PC-3 (cell line): Measurements from ENCODE around the gene COL16A1. TPM values are rescaled to one million over a fixed set of nuclear protein-coding genes. Genes with fewer than 3 reads are reported as not detected.

Experiments
- ATAC-seq: fragments of 200-7000 bp; cut with Tn5 transposase; 2 replicates; pipeline ENCODE4 v1.9.1; 2020; ENCODE audit warnings: mild to moderate bottlenecking, moderate library complexity
- BruUV-seq: library from RNA; stranded (reverse); fragments of 400-500 nt; replicated peaks from 2 replicates; lab custom pipeline; 2021; lab: Mats Ljungman, UMichigan
- CTCF ChIA-PET: fragments of 300-600 bp; sonication (Branson Sonifier 250); formaldehyde crosslinking; loops from one replicate; lab custom pipeline; 2022; ENCODE audit warnings: antibody characterized with exemption; lab: Charles Lee
- POLR2A ChIA-PET: fragments of 300-600 bp; sonication (Branson Sonifier 250); formaldehyde crosslinking; loops from one replicate; lab custom pipeline; 2022; ENCODE audit warnings: antibody characterized with exemption; ENCODE audit not compliant: unreplicated experiment; lab: Charles Lee
- DNase-seq: peaks from one replicate; pipeline ENCODE4 v3.0.0-alpha.2; 2015
- H2AFZ ChIP-seq: fragments of 300-600 bp; sonication (generic); 2 replicates; pipeline ENCODE4 v1.6.0; 2016; ENCODE audit warnings: antibody characterized with exemption, low read length
- H3F3A ChIP-seq: fragments of 300-600 bp; sonication (generic); one replicate; pipeline ENCODE4 v1.6.0; 2017; ENCODE audit warnings: antibody characterized with exemption, low read length, control low read depth, mild to moderate bottlenecking; ENCODE audit not compliant: unreplicated experiment
- H3K27ac ChIP-seq: fragments of 300-600 bp; sonication (generic); 2 replicates; pipeline ENCODE4 v1.5.1; 2016; ENCODE audit warnings: mild to moderate bottlenecking, low read length
- H3K27me3 ChIP-seq: fragments of 300-600 bp; sonication (generic); 2 replicates; pipeline ENCODE4 v1.6.1; 2016; ENCODE audit warnings: low read length, mixed read lengths
- H3K36me3 ChIP-seq: fragments of 300-600 bp; sonication (generic); 2 replicates; pipeline ENCODE4 v1.6.1; 2016; ENCODE audit warnings: low read depth, mixed run types, low read length, mixed read lengths
- H3K4me1 ChIP-seq: fragments of 300-600 bp; sonication (generic); 2 replicates; pipeline ENCODE4 v1.5.1; 2016; ENCODE audit warnings: low read length; ENCODE audit not compliant: insufficient read depth
- H3K4me2 ChIP-seq: fragments of 300-600 bp; sonication (generic); 2 replicates; pipeline ENCODE4 v1.6.0; 2016; ENCODE audit warnings: low read length
- H3K4me3 ChIP-seq: fragments of 300-600 bp; sonication (generic); 2 replicates; pipeline ENCODE4 v1.5.1; 2016; ENCODE audit warnings: mild to moderate bottlenecking, low read length, mixed read lengths
- H3K79me2 ChIP-seq: fragments of 300-600 bp; sonication (generic); 2 replicates; pipeline ENCODE4 v1.6.1; 2017; ENCODE audit warnings: low read length, mixed read lengths
- H3K9ac ChIP-seq: fragments of 300-600 bp; sonication (generic); 2 replicates; pipeline ENCODE4 v1.6.0; 2016; ENCODE audit warnings: mild to moderate bottlenecking, low read length
- H3K9me2 ChIP-seq: fragments of 300-600 bp; sonication (generic); replicated peaks from 2 replicates; pipeline ENCODE4 v1.6.1; 2016; ENCODE audit warnings: mixed run types, low read length, mixed read lengths
- H3K9me3 ChIP-seq: fragments of 300-600 bp; sonication (generic); 2 replicates; pipeline ENCODE4 v1.6.1; 2016; ENCODE audit warnings: low read length, mixed read lengths
- H4K20me1 ChIP-seq: fragments of 300-600 bp; sonication (generic); 2 replicates; pipeline ENCODE4 v1.6.1; 2016; ENCODE audit warnings: low read length, mixed read lengths
- CTCF ChIP-seq: fragments of 300-600 bp; sonication (generic); conservative IDR thresholded peaks from 2 replicates; pipeline ENCODE4 v1.5.1; 2017; ENCODE audit warnings: antibody characterized with exemption, low read depth, mild to moderate bottlenecking, low read length
- EZH2 ChIP-seq: fragments of 300-600 bp; sonication (generic); IDR thresholded peaks from one replicate; pipeline ENCODE4 v1.6.1; 2017; ENCODE audit warnings: antibody characterized with exemption, mild to moderate bottlenecking, low read length; ENCODE audit not compliant: unreplicated experiment
- EZH2phosphoT487 ChIP-seq: fragments of 300-600 bp; sonication (generic); IDR thresholded peaks from 2 replicates; pipeline ENCODE4 v1.6.1; 2018; ENCODE audit warnings: mild to moderate bottlenecking, antibody characterized with exemption, low read length, borderline replicate concordance
- intact Hi-C: fragments of 100-400 bp; cut with micrococcal nuclease; formaldehyde crosslinking; loops from 2 replicates; pipeline ENCODE4 v1.9.0; 2023
- total RNA-seq: library from RNA; depleted of rRNA; stranded (reverse); fragments of >200 nt; gene quantifications from 2 replicates; pipeline ENCODE4 v1.2.3, GENCODE V29; 2014

The COL16A1 gene
- total RNA-seq, 1 experiment from 2014 or later = 5.0 TPM

- no peaks in the 10 kb centered on the region for H3K9me3 ChIP-seq
- no peak overlapping the region for H2AFZ ChIP-seq
- H3K4me1 ChIP-seq = no peaks in the 10 kb centered on the region
- no peak for ATAC-seq
- no peaks in the 10 kb centered on the region for H3F3A ChIP-seq
- no peak overlapping the region for H3K9ac ChIP-seq
- ChIA-PET CTCF (no interaction called here), POLR2A (interaction anchor here (0.6 kb wide), 1 partner anchor 29 kb away, joined by 3 read pairs; the partner anchor contains the start of gene PEF1)
- H3K27ac ChIP-seq = no peak overlapping the region
- intact Hi-C loops = no loop called here
- no peak overlapping the region for H3K4me3 ChIP-seq
- no peaks in the 10 kb centered on the region for H3K27me3 ChIP-seq
- BruUV-seq = no TSS peak
- no peaks in the 10 kb centered on the region for H4K20me1 ChIP-seq
- no peaks in the 10 kb centered on the region for H3K9me2 ChIP-seq
- no peak overlapping the region for H3K4me2 ChIP-seq
- DNase-seq = no peak
- TF ChIP-seq CTCF = no peak
- TF ChIP-seq EZH2 = no peak
- no peak for TF ChIP-seq EZH2phosphoT487
- no peaks in the 10 kb centered on the region for H3K36me3 ChIP-seq
- H3K79me2 ChIP-seq = no peaks in the 10 kb centered on the region
These were observed 87.9 kb downstream of the COL16A1 start for GRCh38 chr1:31615939-31616338.

GRCh38 chr1:31615414-31615813, 88.4 kb downstream of the COL16A1 start:
- no peaks in the 10 kb centered on the region for H4K20me1 ChIP-seq
- H3K27me3 ChIP-seq = no peaks in the 10 kb centered on the region
- DNase-seq = no peak
- no peaks in the 10 kb centered on the region for H3K36me3 ChIP-seq
- no peaks in the 10 kb centered on the region for H3K4me1 ChIP-seq
- no peaks in the 10 kb centered on the region for H3K9me3 ChIP-seq
- no peak for ATAC-seq
- no peak overlapping the region for H2AFZ ChIP-seq
- ChIA-PET CTCF (no interaction called here), POLR2A (interaction anchor here (0.6 kb wide), 1 partner anchor 29 kb away, joined by 3 read pairs; the partner anchor contains the start of gene PEF1)
- no peaks in the 10 kb centered on the region for H3F3A ChIP-seq
- H3K9me2 ChIP-seq = no peaks in the 10 kb centered on the region
- TF ChIP-seq EZH2 = no peak
- no peak for TF ChIP-seq EZH2phosphoT487
- no peak for TF ChIP-seq CTCF
- no peak overlapping the region for H3K4me2 ChIP-seq
- no peak overlapping the region for H3K9ac ChIP-seq
- no TSS peak for BruUV-seq
- no peak overlapping the region for H3K4me3 ChIP-seq
- intact Hi-C loops = no loop called here
- no peaks in the 10 kb centered on the region for H3K79me2 ChIP-seq
- H3K27ac ChIP-seq = no peak overlapping the region

- POLR2A ChIA-PET = no interaction called here
- Histone ChIP-seq H3F3A (no peaks in the 10 kb centered on the region), H3K79me2 (no peaks in the 10 kb centered on the region), H2AFZ (no peak overlapping the region), H3K27me3 (no peaks in the 10 kb centered on the region), H3K4me2 (no peak overlapping the region), H3K27ac (no peak overlapping the region), H3K4me3 (no peak overlapping the region), H3K36me3 (no peaks in the 10 kb centered on the region), H3K9ac (no peak overlapping the region), H3K9me3 (no peaks in the 10 kb centered on the region), H3K4me1 (no peaks in the 10 kb centered on the region), H3K9me2 (no peaks in the 10 kb centered on the region), H4K20me1 (no peaks in the 10 kb centered on the region)
- no TSS peak for BruUV-seq
- CTCF ChIA-PET = no interaction called here
- DNase-seq = no peak
- ATAC-seq = no peak
- intact Hi-C loops = no loop called here
- TF ChIP-seq EZH2phosphoT487 = no peak
- no peak for TF ChIP-seq EZH2
- no peak for TF ChIP-seq CTCF
These were observed 89.3 kb downstream of the COL16A1 start for GRCh38 chr1:31614414-31615005.
